ENCODE data around the gene PSTPIP1. TPM values are rescaled to one million over a fixed set of nuclear protein-coding genes. Genes with fewer than 3 reads are reported as not detected.

PSTPIP1 gene
- total and polyA plus RNA-seq, 10 of the 15 experiments (the other 5 are each of a cell fraction or from before 2014, with no cell fraction given) = 0.50 to 29.3 (median 14.5) TPM

- CTCF ChIA-PET = interaction anchor here (1.0 to 16.6 kb wide), 6 partner anchors 9 to 896 kb away, joined by 3 to 483 read pairs (median 3); no protein-coding TSS in a partner anchor
- H3K27me3 ChIP-seq (replicated peaks in 1 of 2; ENCODE audit: control insufficient read depth in 2 of 2, insufficient read depth in 2 of 2, low read length in 1 of 2) = no peaks in the 10 kb centered on the region; a peak in 1 of 4 replicates
- FAIRE-seq = no peak
- H3K36me3 ChIP-seq (ENCODE audit: control insufficient read depth in 2 of 2, insufficient read depth in 2 of 2, low read length in 1 of 2) = no peaks in the 10 kb centered on the region
- SMC1A ChIA-PET (ENCODE audit: uncharacterized antibody, unreplicated experiment) = interaction anchor here (0.6 to 14.1 kb wide), 9 partner anchors 9 to 203 kb away, joined by 3 to 375 read pairs (median 5); partner anchors contain the start of gene PSTPIP1
- ATAC-seq = no peak
- H3K4me1 ChIP-seq (ENCODE audit: control insufficient read depth, insufficient read depth, low read length) = peaks cover 5% of the 10 kb centered on the region
- H3K4me2 ChIP-seq (ENCODE audit: control insufficient read depth, insufficient read depth) = no peak overlapping the region
- no peak for DNase-seq (ENCODE audit: low read depth, low spot score)
- TF ChIP-seq KAT2A (conservative IDR thresholded peaks at IDR 0.05; ENCODE audit: control insufficient read depth, low read depth, low read length) = no peak
- no peak for TF ChIP-seq ZNF207 (IDR thresholded peaks at IDR 0.05; ENCODE audit: borderline replicate concordance)
- 83% methylated on average over 23 of the region's 23 CpGs for WGBS (ENCODE audit: insufficient coverage, insufficient replicate concordance, low lambda C conversion rate, missing lambda C conversion rate)
- no peaks in the 10 kb centered on the region for H4K20me1 ChIP-seq (ENCODE audit: control insufficient read depth, insufficient read depth)
- no peak overlapping the region for H3K9ac ChIP-seq (ENCODE audit: control insufficient read depth, insufficient read depth, low read length)
- in situ Hi-C loops (cut with MboI) (no loop called here), intact Hi-C loops (cut with micrococcal nuclease; ENCODE audit: unreplicated experiment) (no loop called here)
- no peak overlapping the region for H2AFZ ChIP-seq (ENCODE audit: control insufficient read depth, low read depth, low read length)
- RAD21 ChIA-PET (ENCODE audit: unreplicated experiment) = interaction anchor here (0.6 to 15.6 kb wide), 5 partner anchors 15 to 204 kb away, joined by 3 to 259 read pairs (median 4); no protein-coding TSS in a partner anchor
- no TSS peak for BruUV-seq (replicated peaks)
- H3K79me2 ChIP-seq (ENCODE audit: control insufficient read depth, insufficient read depth, low read length) = no peaks in the 10 kb centered on the region
- H3K4me3 ChIP-seq = no peak overlapping the region
- H3K27ac ChIP-seq (ENCODE audit: control insufficient read depth, insufficient read depth) = no peak overlapping the region
- H3K9me3 ChIP-seq (replicated peaks; ENCODE audit: control insufficient read depth, insufficient read depth, low read length) = no peaks in the 10 kb centered on the region; the same call in 2 of the 3 replicates
- POLR2A ChIA-PET = interaction anchor here (0.6 to 1.6 kb wide), 8 partner anchors 19 to 594 kb away, joined by 3 to 9 read pairs (median 4); no protein-coding TSS in a partner anchor
Measured at GRCh38 chr15:76979331-76979925, 15.5 kb upstream of the PSTPIP1 start.

GRCh38 chr15:76979996-76980520 is 14.9 kb upstream of the PSTPIP1 start:
- ChIA-PET CTCF (interaction anchor here (1.0 to 16.6 kb wide), 5 partner anchors 24 to 896 kb away, joined by 3 to 483 read pairs (median 3); no protein-coding TSS in a partner anchor), SMC1A (ENCODE audit: uncharacterized antibody, unreplicated experiment) (interaction anchor here (1.4 to 14.1 kb wide), 6 partner anchors 8 to 45 kb away, joined by 3 to 375 read pairs (median 40); partner anchors contain the start of gene PSTPIP1), POLR2A (interaction anchor here (0.5 to 0.7 kb wide), 3 partner anchors 109 to 225 kb away, joined by 3 read pairs; no protein-coding TSS in a partner anchor), RAD21 (ENCODE audit: unreplicated experiment) (interaction anchor here (1.5 to 15.6 kb wide), 3 partner anchors 14 to 203 kb away, joined by 4 to 259 read pairs (median 4); no protein-coding TSS in a partner anchor)
- Histone ChIP-seq H3K9ac (ENCODE audit: control insufficient read depth, insufficient read depth, low read length) (no peak overlapping the region), H3K4me1 (ENCODE audit: control insufficient read depth, insufficient read depth, low read length) (peaks cover 5% of the 10 kb centered on the region), H3K9me3 (replicated peaks; ENCODE audit: control insufficient read depth, insufficient read depth, low read length) (no peaks in the 10 kb centered on the region; the same call in 2 of the 3 replicates), H3K79me2 (ENCODE audit: control insufficient read depth, insufficient read depth, low read length) (no peaks in the 10 kb centered on the region), H3K4me3 (no peak overlapping the region), H3K36me3 (ENCODE audit: control insufficient read depth in 2 of 2, insufficient read depth in 2 of 2, low read length in 1 of 2) (no peaks in the 10 kb centered on the region), H2AFZ (ENCODE audit: control insufficient read depth, low read depth, low read length) (no peak overlapping the region), H3K27me3 (replicated peaks in 1 of 2; ENCODE audit: control insufficient read depth in 2 of 2, insufficient read depth in 2 of 2, low read length in 1 of 2) (no peaks in the 10 kb centered on the region; a peak in 1 of 4 replicates), H3K4me2 (ENCODE audit: control insufficient read depth, insufficient read depth) (no peak overlapping the region), H3K27ac (ENCODE audit: control insufficient read depth, insufficient read depth) (no peak overlapping the region), H4K20me1 (ENCODE audit: control insufficient read depth, insufficient read depth) (no peaks in the 10 kb centered on the region)
- in situ Hi-C loops (cut with MboI) (no loop called here), intact Hi-C loops (cut with micrococcal nuclease; ENCODE audit: unreplicated experiment) (loop anchor here (10.0 kb wide), 1 partner anchor 205 kb away; no protein-coding TSS in a partner anchor)
- WGBS (ENCODE audit: insufficient coverage, insufficient replicate concordance, low lambda C conversion rate, missing lambda C conversion rate) = 49% methylated on average over 7 of the region's 7 CpGs
- no peak for FAIRE-seq
- no peak for DNase-seq (ENCODE audit: low read depth, low spot score)
- BruUV-seq (replicated peaks) = no TSS peak
- ATAC-seq = no peak
- TF ChIP-seq GATAD2B (conservative IDR thresholded peaks at IDR 0.05; ENCODE audit: low read depth) = no peak
- TF ChIP-seq SRF (IDR thresholded peaks at IDR 0.05; ENCODE audit: low read depth in 2 of 2, low read length in 2 of 2) = no peak
- no peak for TF ChIP-seq SIN3A (IDR thresholded peaks at IDR 0.05; ENCODE audit: low read depth, low read length)
- no peak for TF ChIP-seq NRF1 (conservative IDR thresholded peaks at IDR 0.05; ENCODE audit: low read depth, low read length)
- TF ChIP-seq, protein P1, sequence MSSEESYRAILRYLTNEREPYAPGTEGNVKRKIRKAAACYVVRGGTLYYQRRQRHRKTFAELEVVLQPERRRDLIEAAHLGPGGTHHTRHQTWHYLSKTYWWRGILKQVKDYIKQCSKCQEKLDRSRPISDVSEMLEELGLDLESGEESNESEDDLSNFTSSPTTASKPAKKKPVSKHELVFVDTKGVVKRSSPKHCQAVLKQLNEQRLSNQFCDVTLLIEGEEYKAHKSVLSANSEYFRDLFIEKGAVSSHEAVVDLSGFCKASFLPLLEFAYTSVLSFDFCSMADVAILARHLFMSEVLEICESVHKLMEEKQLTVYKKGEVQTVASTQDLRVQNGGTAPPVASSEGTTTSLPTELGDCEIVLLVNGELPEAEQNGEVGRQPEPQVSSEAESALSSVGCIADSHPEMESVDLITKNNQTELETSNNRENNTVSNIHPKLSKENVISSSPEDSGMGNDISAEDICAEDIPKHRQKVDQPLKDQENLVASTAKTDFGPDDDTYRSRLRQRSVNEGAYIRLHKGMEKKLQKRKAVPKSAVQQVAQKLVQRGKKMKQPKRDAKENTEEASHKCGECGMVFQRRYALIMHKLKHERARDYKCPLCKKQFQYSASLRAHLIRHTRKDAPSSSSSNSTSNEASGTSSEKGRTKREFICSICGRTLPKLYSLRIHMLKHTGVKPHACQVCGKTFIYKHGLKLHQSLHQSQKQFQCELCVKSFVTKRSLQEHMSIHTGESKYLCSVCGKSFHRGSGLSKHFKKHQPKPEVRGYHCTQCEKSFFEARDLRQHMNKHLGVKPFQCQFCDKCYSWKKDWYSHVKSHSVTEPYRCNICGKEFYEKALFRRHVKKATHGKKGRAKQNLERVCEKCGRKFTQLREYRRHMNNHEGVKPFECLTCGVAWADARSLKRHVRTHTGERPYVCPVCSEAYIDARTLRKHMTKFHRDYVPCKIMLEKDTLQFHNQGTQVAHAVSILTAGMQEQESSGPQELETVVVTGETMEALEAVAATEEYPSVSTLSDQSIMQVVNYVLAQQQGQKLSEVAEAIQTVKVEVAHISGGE (CRISPR knock-in tag; IDR thresholded peaks at IDR 0.05) = no peak
- no peak for TF ChIP-seq EP300 (IDR thresholded peaks at IDR 0.05; ENCODE audit: borderline replicate concordance in 1 of 2, control insufficient read depth in 1 of 2, low read depth in 2 of 2, low read length in 2 of 2)
- TF ChIP-seq NR2F1 (conservative IDR thresholded peaks at IDR 0.05) = no peak
- TF ChIP-seq HDGF (IDR thresholded peaks at IDR 0.05) = no peak
- no peak for TF ChIP-seq NFYB (IDR thresholded peaks at IDR 0.05; ENCODE audit: insufficient read depth, low read depth, low read length)
- TF ChIP-seq BCL11A (IDR thresholded peaks at IDR 0.05; ENCODE audit: low read depth, low read length) = no peak
